Activated naive CD8-positive, alpha-beta T cell treated with anti-CD3 and anti-CD28 coated beads, Interleukin-2, amount 50 U/mL, for 24 hours (primary cell): Measurements from ENCODE around the gene F11.

Source experiments
- ATAC-seq: fragments of 150-1000 bp; cut with Tn5 transposase; one replicate; pipeline ENCODE4 v1.10.0; 2021
- DNase-seq: peaks from one replicate; pipeline ENCODE4 v3.0.0; 2021
- H3K27ac Mint-ChIP-seq: one replicate; pipeline ENCODE4 v1.8.0; 2021; ENCODE audit warnings: mild to moderate bottlenecking, mixed read lengths
- H3K27me3 Mint-ChIP-seq: one replicate; pipeline ENCODE4 v1.8.0; 2021; ENCODE audit warnings: mixed read lengths
- H3K36me3 Mint-ChIP-seq: one replicate; pipeline ENCODE4 v1.8.0; 2021; ENCODE audit warnings: low read depth, mixed read lengths
- H3K4me1 Mint-ChIP-seq: one replicate; pipeline ENCODE4 v1.8.0; 2021; ENCODE audit warnings: mixed read lengths
- H3K4me3 Mint-ChIP-seq: one replicate; pipeline ENCODE4 v1.8.0; 2021; ENCODE audit warnings: mild to moderate bottlenecking, moderate library complexity, mixed read lengths
- H3K9me3 Mint-ChIP-seq: one replicate; pipeline ENCODE4 v1.8.0; 2021; ENCODE audit warnings: mixed read lengths

Gene F11

GRCh38 chr4:186265683-186266652, at the start of gene F11:
TSS of gene F11 (plus strand) at chr4:186266189. CDS start at chr4:186267137, 948 bp downstream.
- Mint-ChIP-seq H3K4me3 (no peak within 1 kb of the TSS), H3K27ac (no peak within 1 kb of the TSS), H3K4me1 (no peaks in the 10 kb centered on the region), H3K27me3 (peaks cover 21% of the 10 kb centered on the region), H3K9me3 (no peaks in the 10 kb centered on the region), H3K36me3 (no peaks in the 10 kb centered on the region)
- ATAC-seq = no peak
- no peak for DNase-seq

- ATAC-seq = no peak
- Mint-ChIP-seq H3K27ac (no peak overlapping the region), H3K27me3 (no peaks in the 10 kb centered on the region), H3K9me3 (no peaks in the 10 kb centered on the region), H3K4me3 (no peak overlapping the region), H3K4me1 (no peaks in the 10 kb centered on the region), H3K36me3 (peaks cover 7% of the 10 kb centered on the region)
- DNase-seq = no peak
Observed at GRCh38 chr4:186216465-186217024, 49.4 kb upstream of the F11 start.

GRCh38 chr4:186217733-186218293, 48.2 kb upstream of the F11 start:
- H3K4me1 Mint-ChIP-seq = no peaks in the 10 kb centered on the region
- no peak for ATAC-seq
- H3K27me3 Mint-ChIP-seq = no peaks in the 10 kb centered on the region
- H3K36me3 Mint-ChIP-seq = no peaks in the 10 kb centered on the region
- no peak overlapping the region for H3K4me3 Mint-ChIP-seq
- DNase-seq = no peak
- H3K27ac Mint-ChIP-seq = no peak overlapping the region
- H3K9me3 Mint-ChIP-seq = no peaks in the 10 kb centered on the region

- Mint-ChIP-seq H3K36me3 (peaks cover 22% of the 10 kb centered on the region), H3K4me3 (no peak overlapping the region), H3K9me3 (peaks cover 12% of the 10 kb centered on the region), H3K4me1 (no peaks in the 10 kb centered on the region), H3K27ac (no peak overlapping the region), H3K27me3 (no peaks in the 10 kb centered on the region)
- DNase-seq = no peak
- ATAC-seq = no peak
Observed at GRCh38 chr4:186221624-186222023, 44.4 kb upstream of the F11 start.

GRCh38 chr4:186225848-186226247, 40.1 kb upstream of the F11 start:
- Mint-ChIP-seq H3K27ac (no peak overlapping the region), H3K36me3 (peaks cover 22% of the 10 kb centered on the region), H3K9me3 (peaks cover 17% of the 10 kb centered on the region), H3K27me3 (no peaks in the 10 kb centered on the region), H3K4me1 (no peaks in the 10 kb centered on the region), H3K4me3 (no peak overlapping the region)
- ATAC-seq (no peak), DNase-seq (no peak)

- H3K4me3 Mint-ChIP-seq = no peak overlapping the region
- ATAC-seq = no peak
- H3K36me3 Mint-ChIP-seq = peaks cover 22% of the 10 kb centered on the region
- H3K27me3 Mint-ChIP-seq = no peaks in the 10 kb centered on the region
- no peak overlapping the region for H3K27ac Mint-ChIP-seq
- DNase-seq = no peak
- H3K4me1 Mint-ChIP-seq = no peaks in the 10 kb centered on the region
- peaks cover 17% of the 10 kb centered on the region for H3K9me3 Mint-ChIP-seq
Observed at GRCh38 chr4:186226521-186227189, 39.3 kb upstream of the F11 start.

GRCh38 chr4:186227221-186227620, 38.8 kb upstream of the F11 start, which contains the start of gene KLKB1:
TSS of gene KLKB1 (plus strand) at chr4:186227507. CDS start at chr4:186228196, 689 bp downstream.
- ATAC-seq = no peak

GRCh38 chr4:186227744-186228513, 38.1 kb upstream of the F11 start:
- Mint-ChIP-seq H3K9me3 (peaks cover 17% of the 10 kb centered on the region), H3K27ac (no peak overlapping the region), H3K36me3 (peaks cover 21% of the 10 kb centered on the region), H3K4me3 (no peak overlapping the region), H3K27me3 (no peaks in the 10 kb centered on the region), H3K4me1 (no peaks in the 10 kb centered on the region)
- DNase-seq (no peak), ATAC-seq (no peak)

More at GRCh38 chr4:186227221-186227620, 38.8 kb upstream of the F11 start, which contains the start of gene KLKB1:
- H3K4me3 Mint-ChIP-seq = no peak within 1 kb of the TSS
- no peaks in the 10 kb centered on the region for H3K27me3 Mint-ChIP-seq
- no peaks in the 10 kb centered on the region for H3K4me1 Mint-ChIP-seq
- H3K9me3 Mint-ChIP-seq = peaks cover 17% of the 10 kb centered on the region
- DNase-seq = no peak
- no peak within 1 kb of the TSS for H3K27ac Mint-ChIP-seq
- peaks cover 22% of the 10 kb centered on the region for H3K36me3 Mint-ChIP-seq

- Mint-ChIP-seq H3K27me3 (no peaks in the 10 kb centered on the region), H3K36me3 (peaks cover 16% of the 10 kb centered on the region), H3K9me3 (peaks cover 17% of the 10 kb centered on the region), H3K4me1 (no peaks in the 10 kb centered on the region), H3K4me3 (no peak overlapping the region), H3K27ac (no peak overlapping the region)
- ATAC-seq = no peak
- no peak for DNase-seq
Observed at GRCh38 chr4:186228514-186228894, 37.5 kb upstream of the F11 start.

GRCh38 chr4:186234367-186234766, 31.6 kb upstream of the F11 start:
- H3K27ac Mint-ChIP-seq = no peak overlapping the region
- no peak for ATAC-seq
- H3K4me1 Mint-ChIP-seq = no peaks in the 10 kb centered on the region
- H3K9me3 Mint-ChIP-seq = peaks cover 4% of the 10 kb centered on the region
- no peaks in the 10 kb centered on the region for H3K27me3 Mint-ChIP-seq
- peaks cover 2% of the 10 kb centered on the region for H3K36me3 Mint-ChIP-seq
- no peak overlapping the region for H3K4me3 Mint-ChIP-seq
- no peak for DNase-seq

GRCh38 chr4:186236126-186236525, 29.9 kb upstream of the F11 start:
- Mint-ChIP-seq H3K9me3 (peaks cover 4% of the 10 kb centered on the region), H3K27me3 (no peaks in the 10 kb centered on the region), H3K27ac (no peak overlapping the region), H3K4me3 (no peak overlapping the region), H3K4me1 (no peaks in the 10 kb centered on the region), H3K36me3 (peaks cover 5% of the 10 kb centered on the region)
- no peak for DNase-seq
- ATAC-seq = no peak

GRCh38 chr4:186240452-186240847, 25.5 kb upstream of the F11 start:
- no peak for ATAC-seq
- H3K36me3 Mint-ChIP-seq = peaks cover 2% of the 10 kb centered on the region
- H3K4me3 Mint-ChIP-seq = no peak overlapping the region
- no peak overlapping the region for H3K27ac Mint-ChIP-seq
- H3K9me3 Mint-ChIP-seq = peaks cover 4% of the 10 kb centered on the region
- no peaks in the 10 kb centered on the region for H3K4me1 Mint-ChIP-seq
- no peak for DNase-seq
- no peaks in the 10 kb centered on the region for H3K27me3 Mint-ChIP-seq

GRCh38 chr4:186240848-186241491, 25.0 kb upstream of the F11 start:
- Mint-ChIP-seq H3K27ac (no peak overlapping the region), H3K27me3 (no peaks in the 10 kb centered on the region), H3K4me3 (no peak overlapping the region), H3K9me3 (peaks cover 8% of the 10 kb centered on the region), H3K4me1 (no peaks in the 10 kb centered on the region), H3K36me3 (peaks cover 2% of the 10 kb centered on the region)
- DNase-seq (no peak), ATAC-seq (no peak)
